ENCODE results near the gene VENTX.

GRCh38 chr10:133196936-133197758 lies 40.5 kb upstream of the VENTX start:
- no peak for TF ChIP-seq CTCF (IDR thresholded peaks at IDR 0.05)
- TF ChIP-seq EZH2 (IDR thresholded peaks at IDR 0.05) = no peak

Data from neural progenitor cell (in vitro differentiated cells).